NOMO-1 treated with dmso at 0.1 percent for 144 hours (cell line): ENCODE results near the gene MBP.
"Not testable (repeated sequence)": the region's sequence is repeated elsewhere in the genome, so short reads cannot be mapped to it uniquely, and the experiment has no call there.

Experiments
- DNase-seq: peaks from one replicate; lab custom pipeline; 2025; ENCODE audit not compliant: unreplicated experiment; lab: John Stamatoyannopoulos, UW

Gene MBP

DNA sequence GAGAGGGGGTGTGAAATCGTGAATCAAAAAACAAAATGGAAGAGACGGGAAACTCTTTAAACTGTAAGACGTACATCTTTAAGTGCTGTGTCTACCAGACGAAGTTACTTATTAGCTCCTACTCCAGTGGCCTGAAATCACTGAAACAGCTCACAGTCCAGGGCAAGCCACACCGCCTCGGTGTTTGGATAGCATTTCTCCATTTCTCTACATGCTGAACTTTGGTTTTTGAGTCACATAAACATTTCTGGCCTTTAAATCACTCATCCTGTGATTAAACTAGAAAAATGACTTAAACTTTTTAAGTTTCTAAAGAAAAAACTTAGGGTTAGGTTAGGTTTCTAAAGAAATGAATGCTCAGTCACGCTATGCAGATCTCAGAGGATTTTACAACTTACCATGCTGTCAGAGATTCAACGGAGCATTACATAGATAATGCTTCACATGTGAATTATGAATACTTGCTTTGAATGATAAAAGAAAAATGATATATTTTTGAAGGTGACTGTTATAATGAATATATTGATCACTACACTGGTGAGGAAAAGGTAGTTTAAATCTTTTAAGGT is 138.4 kb downstream of the MBP start:
- DNase-seq = no peak

GRCh38 chr18:76993573-76993972 is 139.0 kb downstream of the MBP start:
- no peak for DNase-seq

DNA sequence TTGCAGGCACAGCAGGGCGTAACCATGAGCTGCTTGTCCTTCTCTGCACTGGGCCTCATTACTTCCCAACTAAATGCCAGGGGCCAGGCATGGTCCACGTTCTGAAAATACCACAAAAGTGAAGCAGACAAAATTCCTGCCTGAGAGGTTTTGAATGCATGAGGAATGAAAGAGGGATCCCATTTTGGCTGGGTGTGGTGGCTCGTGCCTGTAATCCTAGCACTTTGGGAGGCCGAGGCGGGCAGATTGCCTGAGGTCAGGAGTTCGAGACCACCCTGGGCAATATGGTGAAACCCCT is 139.5 kb downstream of the MBP start:
- no peak for DNase-seq

GRCh38 chr18:76992226-76993084 is 140.1 kb downstream of the MBP start:
- no peak for DNase-seq

DNA sequence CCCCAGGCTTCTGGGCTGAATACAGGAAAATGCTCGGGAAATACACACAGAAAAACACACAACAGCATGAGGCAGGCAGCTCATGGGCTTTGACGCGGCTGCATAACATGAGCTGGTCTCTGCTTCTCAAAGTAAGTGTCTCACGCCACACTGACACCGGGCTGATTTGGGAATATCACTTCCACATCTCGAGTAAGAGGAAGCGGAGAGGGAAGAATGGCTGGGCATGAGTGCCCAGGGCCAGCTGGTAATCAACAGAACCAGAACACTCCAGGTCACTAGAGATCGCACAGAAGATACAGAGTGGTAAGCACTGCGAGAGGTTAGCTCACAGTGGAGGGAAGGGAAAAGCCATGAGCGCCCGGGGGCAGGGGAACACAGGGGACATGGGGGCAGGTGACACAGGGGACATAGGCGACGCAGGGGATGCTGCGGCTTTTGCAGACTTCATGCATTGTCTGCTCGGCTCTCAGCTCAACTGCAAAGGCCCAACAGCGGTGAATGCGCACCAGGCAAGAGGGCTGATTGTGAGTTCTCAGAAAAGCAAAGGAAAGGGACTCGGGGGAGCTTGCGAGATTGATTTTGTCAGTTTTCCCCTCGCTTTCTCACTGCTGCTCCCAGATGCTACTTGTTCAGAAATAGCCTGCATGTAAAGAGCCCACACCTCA is 141.4 kb downstream of the MBP start:
- no peak for DNase-seq

- not testable (repeated sequence) for DNase-seq
These were observed 142.1 kb downstream of the MBP start for GRCh38 chr18:76990343-76991020.

- no peak for DNase-seq
These were observed 142.9 kb downstream of the MBP start for GRCh38 chr18:76989647-76990190.

- no peak for DNase-seq
These were observed 143.5 kb downstream of the MBP start for GRCh38 chr18:76988827-76989646.

DNA sequence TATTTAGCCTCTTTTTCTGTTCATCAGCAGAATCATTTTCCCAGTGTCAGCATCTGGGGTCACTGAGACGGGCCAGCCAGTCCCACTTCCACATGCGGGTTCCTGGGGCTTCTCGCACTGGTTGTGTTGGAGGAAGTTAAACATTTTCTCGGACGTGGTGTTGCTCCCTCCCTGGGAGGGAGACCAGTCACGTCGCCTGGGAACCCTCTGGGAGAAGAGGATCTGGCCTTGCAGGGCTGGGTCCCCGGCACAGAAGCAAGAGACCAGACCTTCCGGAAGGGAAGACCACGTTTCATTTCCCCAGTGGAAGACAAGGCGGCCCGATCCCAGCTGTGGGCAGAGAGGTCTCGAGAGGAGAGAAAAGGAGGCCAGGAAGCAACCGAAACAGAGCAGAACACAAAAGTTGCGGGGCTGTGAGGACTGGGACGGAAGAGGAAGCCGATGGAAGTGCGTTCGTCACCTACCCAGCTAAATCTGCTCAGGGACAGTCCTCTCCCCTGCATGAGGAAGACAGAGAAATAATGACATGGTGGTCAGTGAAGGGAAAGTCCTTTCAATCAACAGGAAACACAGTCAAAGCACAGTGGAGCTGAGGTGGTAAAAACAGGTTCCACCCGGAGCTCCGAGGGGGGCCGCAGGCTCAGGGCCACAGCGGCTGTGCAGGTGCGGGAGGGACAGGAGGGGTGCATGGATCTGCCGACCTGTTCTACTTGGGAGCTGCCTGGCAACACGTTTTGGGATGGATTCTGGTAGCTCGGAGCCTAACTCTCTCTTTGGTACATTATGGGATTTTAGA is 144.4 kb downstream of the MBP start:
- no peak for DNase-seq

- DNase-seq = no peak
These were observed 146.2 kb downstream of the MBP start for GRCh38 chr18:76986406-76986805.

- no peak for DNase-seq
These were observed 146.7 kb downstream of the MBP start for GRCh38 chr18:76985951-76986236.

- no peak for DNase-seq
These were observed 147.2 kb downstream of the MBP start for GRCh38 chr18:76985156-76985950.

GRCh38 chr18:76984193-76985155 is 148.1 kb downstream of the MBP start:
- no peak for DNase-seq

GRCh38 chr18:76983613-76984051 is 149.0 kb downstream of the MBP start:
- DNase-seq = no peak

- peak; percentile 31 for DNase-seq
These were observed 149.6 kb downstream of the MBP start for GRCh38 chr18:76982841-76983583.

DNA sequence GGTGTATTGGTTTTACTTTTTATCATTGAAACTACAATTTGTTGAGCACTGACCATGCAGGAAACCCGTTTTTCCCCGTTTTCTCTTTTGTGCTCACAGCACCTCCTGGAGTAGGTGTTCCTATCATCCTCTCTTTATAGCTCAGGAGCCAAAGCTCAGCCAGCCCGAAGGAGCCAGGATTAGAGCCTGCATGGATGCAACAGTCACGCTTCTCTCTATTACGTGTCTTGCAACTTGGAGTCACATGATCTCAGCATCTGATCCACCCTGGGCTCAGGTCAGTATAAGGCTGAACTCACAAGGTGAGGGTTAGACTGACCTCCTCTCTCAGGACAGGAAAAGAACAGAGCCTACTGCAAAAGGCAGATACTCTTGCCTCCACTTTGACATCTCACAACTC is 150.5 kb downstream of the MBP start:
- no peak for DNase-seq

DNA sequence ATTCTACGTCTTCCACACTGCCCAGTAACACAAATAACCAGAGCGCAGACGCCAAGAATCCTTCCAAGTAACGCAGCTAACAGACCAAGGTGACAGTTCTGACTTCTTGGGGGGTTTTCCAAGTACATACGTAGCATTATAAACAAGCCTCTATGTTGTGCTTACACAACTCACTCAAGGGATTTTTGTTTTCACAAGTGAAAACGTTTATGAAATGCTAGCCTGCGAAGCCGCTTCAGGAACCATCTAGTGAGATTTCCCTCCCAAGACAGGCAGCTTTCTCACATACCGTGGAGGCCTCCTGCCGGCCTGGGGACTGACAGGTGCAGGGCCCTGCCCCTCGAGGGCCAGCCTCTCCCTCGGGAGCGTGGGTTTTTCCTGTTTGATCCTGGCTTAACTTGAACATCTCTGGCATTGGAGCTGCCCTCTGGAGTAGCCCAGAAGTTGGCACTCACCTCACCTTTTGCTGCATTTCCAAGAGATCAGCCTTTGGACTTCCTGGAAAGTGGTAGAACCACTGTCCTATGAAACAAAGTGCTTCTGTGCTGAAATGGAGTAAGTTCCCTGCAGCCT is 151.1 kb downstream of the MBP start:
- DNase-seq = no peak
